Stimulated activated CD4-positive, alpha-beta T cell treated with anti-CD3 and anti-CD28 coated beads, TNF-alpha, amount 100 ng/mL, for 24 hours (primary cell): ENCODE results near the gene ORC4.

Source experiments
- DNase-seq, 3 experiments: peaks; one replicate each; pipeline ENCODE4 v3.0.0-alpha.2; 2020; ENCODE audit warnings: low read depth in 3 of 3

The ORC4 gene

GRCh38 chr2:148020111-148021058 lies at the start of gene ORC4:
Gene ORC4 (minus strand): TSS chr2:148020737. CDS start chr2:147975958, 44,779 bp downstream.
- peak; percentile 93 to 97 (median 96) for DNase-seq

- DNase-seq, result no peak
Measured at GRCh38 chr2:148067801-148068200, 47.3 kb upstream of the ORC4 start.

- DNase-seq, result no peak
Measured at GRCh38 chr2:148065936-148066335, 45.4 kb upstream of the ORC4 start.

- no peak for DNase-seq
Measured at GRCh38 chr2:148063633-148064032, 43.1 kb upstream of the ORC4 start.

- no peak for DNase-seq
Measured at GRCh38 chr2:148058641-148059040, 38.1 kb upstream of the ORC4 start.

- no peak for DNase-seq
Measured at GRCh38 chr2:148052687-148053086, 32.1 kb upstream of the ORC4 start.

- no peak for DNase-seq
Measured at GRCh38 chr2:148049284-148049683, 28.7 kb upstream of the ORC4 start.

GRCh38 chr2:148048475-148049221 lies 28.1 kb upstream of the ORC4 start:
- DNase-seq, result no peak

GRCh38 chr2:148046802-148047201 lies 26.3 kb upstream of the ORC4 start:
- no peak for DNase-seq

- DNase-seq, result no peak
Measured at GRCh38 chr2:148044322-148044721, 23.8 kb upstream of the ORC4 start.

- DNase-seq, result no peak
Measured at GRCh38 chr2:148042219-148042618, 21.7 kb upstream of the ORC4 start.

GRCh38 chr2:148039783-148040182 lies 19.2 kb upstream of the ORC4 start:
- no peak for DNase-seq

GRCh38 chr2:148032215-148032614 lies 11.7 kb upstream of the ORC4 start:
- DNase-seq, result no peak

- no peak for DNase-seq
Measured at GRCh38 chr2:148031152-148031551, 10.6 kb upstream of the ORC4 start.

- DNase-seq, result no peak
Measured at GRCh38 chr2:148028781-148029180, 8.2 kb upstream of the ORC4 start.

GRCh38 chr2:148027822-148028221 lies 7.3 kb upstream of the ORC4 start:
- DNase-seq, result no peak

- DNase-seq, result no peak
Measured at GRCh38 chr2:148026573-148026972, 6.0 kb upstream of the ORC4 start.

GRCh38 chr2:148023861-148024260 lies 3.3 kb upstream of the ORC4 start:
- DNase-seq, result no peak

GRCh38 chr2:148022882-148023281 lies 2.3 kb upstream of the ORC4 start:
- DNase-seq, result no peak

- DNase-seq, result no peak
Measured at GRCh38 chr2:148022351-148022750, 1.8 kb upstream of the ORC4 start.

GRCh38 chr2:148021886-148022285 lies 1.3 kb upstream of the ORC4 start:
- DNase-seq, result no peak

GRCh38 chr2:148021059-148021861 lies 723 bp upstream of the ORC4 start, which contains the start of gene MBD5:
Gene MBD5 (plus strand): TSS chr2:148021091.
- peak; percentile 22 to 31 (median 28) for DNase-seq
